ENCODE data around the gene ATXN10. TPM values are rescaled to one million over a fixed set of nuclear protein-coding genes. Genes with fewer than 3 reads are reported as not detected.

Gene ATXN10
- total and polyA plus RNA-seq, 10 of the 15 experiments (the other 5 are each of a cell fraction or from before 2014, with no cell fraction given): 29.2 to 249 (median 146) TPM

DNA sequence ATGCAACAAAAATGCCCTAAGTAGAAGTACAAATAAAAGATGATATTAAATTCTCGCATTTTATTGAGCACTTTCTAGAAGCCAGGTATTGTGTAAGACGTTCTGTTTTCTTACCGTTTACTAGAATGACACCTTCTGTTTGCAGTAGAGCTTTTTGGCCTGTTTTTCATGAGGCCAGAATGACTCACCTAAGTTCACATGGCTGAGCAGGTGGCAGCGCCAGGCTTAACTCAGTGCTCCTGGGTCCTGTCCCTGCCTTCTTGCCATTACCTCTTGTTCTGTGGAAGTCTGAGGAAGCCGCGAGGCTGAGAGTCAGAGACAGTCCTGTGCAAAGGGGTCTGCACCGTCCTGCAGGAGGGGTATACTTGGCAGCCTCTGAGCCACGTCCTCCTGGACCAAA lies 113.8 kb downstream of the ATXN10 start:
- Histone ChIP-seq H3K9ac (ENCODE audit: control insufficient read depth, insufficient read depth, low read length) (peak overlapping the region; percentile 18; the same call in 1 of the 2 replicates), H3K79me2 (ENCODE audit: control insufficient read depth, insufficient read depth, low read length) (no peaks in the 10 kb centered on the region; the same call in 1 of the 2 replicates), H3K4me2 (ENCODE audit: control insufficient read depth, insufficient read depth) (0 out of 2 replicates have a peak overlapping the region, but pooled peaks have one; percentile 2), H3K4me1 (ENCODE audit: control insufficient read depth, insufficient read depth, low read length) (peaks cover 18% of the 10 kb centered on the region), H2AFZ (ENCODE audit: control insufficient read depth, low read depth, low read length) (no peak overlapping the region), H3K27ac (ENCODE audit: control insufficient read depth, insufficient read depth) (peak overlapping the region; percentile 66), H4K20me1 (ENCODE audit: control insufficient read depth, insufficient read depth) (no peaks in the 10 kb centered on the region), H3K9me3 (replicated peaks; ENCODE audit: control insufficient read depth, insufficient read depth, low read length) (no peaks in the 10 kb centered on the region), H3K4me3 (no peak overlapping the region), H3K27me3 (replicated peaks in 1 of 2; ENCODE audit: control insufficient read depth in 2 of 2, insufficient read depth in 2 of 2, low read length in 1 of 2) (no peaks in the 10 kb centered on the region), H3K36me3 (ENCODE audit: control insufficient read depth in 2 of 2, insufficient read depth in 2 of 2, low read length in 1 of 2) (peaks cover 2 to 3% of the 10 kb centered on the region in 2 experiments; a peak in 3 of 4 replicates)
- DNase-seq (ENCODE audit: low read depth, low spot score): no peak
- no TSS peak for BruUV-seq (replicated peaks)
- FAIRE-seq: no peak
- 27% methylated on average over 8 of the region's 8 CpGs for WGBS (ENCODE audit: insufficient coverage, insufficient replicate concordance, low lambda C conversion rate, missing lambda C conversion rate)
- CTCF ChIA-PET: interaction anchor here (0.8 to 1.2 kb wide), 3 partner anchors 24 to 210 kb away, joined by 3 to 5 read pairs (median 4); no protein-coding TSS in a partner anchor
- in situ Hi-C loops (cut with MboI) (no loop called here), intact Hi-C loops (cut with micrococcal nuclease; ENCODE audit: unreplicated experiment) (no loop called here)
- RAD21 ChIA-PET (ENCODE audit: unreplicated experiment): no interaction called here
- no peak for ATAC-seq
- POLR2A ChIA-PET: no interaction called here
- SMC1A ChIA-PET (ENCODE audit: uncharacterized antibody, unreplicated experiment): interaction anchor here (0.7 to 1.7 kb wide), 5 partner anchors 8 to 550 kb away, joined by 3 to 8 read pairs (median 4); no protein-coding TSS in a partner anchor
- no peak for TF ChIP-seq CREM (IDR thresholded peaks at IDR 0.05; ENCODE audit: low read depth)
- no peak for TF ChIP-seq SUPT20H (IDR thresholded peaks at IDR 0.05; ENCODE audit: borderline replicate concordance, control insufficient read depth, low read depth, low read length)
- no peak for TF ChIP-seq RFX5 (IDR thresholded peaks at IDR 0.05; ENCODE audit: low read depth, low read length)
- TF ChIP-seq ASH2L (IDR thresholded peaks at IDR 0.05; ENCODE audit: borderline replicate concordance, low read depth): no peak
- TF ChIP-seq, protein P1, sequence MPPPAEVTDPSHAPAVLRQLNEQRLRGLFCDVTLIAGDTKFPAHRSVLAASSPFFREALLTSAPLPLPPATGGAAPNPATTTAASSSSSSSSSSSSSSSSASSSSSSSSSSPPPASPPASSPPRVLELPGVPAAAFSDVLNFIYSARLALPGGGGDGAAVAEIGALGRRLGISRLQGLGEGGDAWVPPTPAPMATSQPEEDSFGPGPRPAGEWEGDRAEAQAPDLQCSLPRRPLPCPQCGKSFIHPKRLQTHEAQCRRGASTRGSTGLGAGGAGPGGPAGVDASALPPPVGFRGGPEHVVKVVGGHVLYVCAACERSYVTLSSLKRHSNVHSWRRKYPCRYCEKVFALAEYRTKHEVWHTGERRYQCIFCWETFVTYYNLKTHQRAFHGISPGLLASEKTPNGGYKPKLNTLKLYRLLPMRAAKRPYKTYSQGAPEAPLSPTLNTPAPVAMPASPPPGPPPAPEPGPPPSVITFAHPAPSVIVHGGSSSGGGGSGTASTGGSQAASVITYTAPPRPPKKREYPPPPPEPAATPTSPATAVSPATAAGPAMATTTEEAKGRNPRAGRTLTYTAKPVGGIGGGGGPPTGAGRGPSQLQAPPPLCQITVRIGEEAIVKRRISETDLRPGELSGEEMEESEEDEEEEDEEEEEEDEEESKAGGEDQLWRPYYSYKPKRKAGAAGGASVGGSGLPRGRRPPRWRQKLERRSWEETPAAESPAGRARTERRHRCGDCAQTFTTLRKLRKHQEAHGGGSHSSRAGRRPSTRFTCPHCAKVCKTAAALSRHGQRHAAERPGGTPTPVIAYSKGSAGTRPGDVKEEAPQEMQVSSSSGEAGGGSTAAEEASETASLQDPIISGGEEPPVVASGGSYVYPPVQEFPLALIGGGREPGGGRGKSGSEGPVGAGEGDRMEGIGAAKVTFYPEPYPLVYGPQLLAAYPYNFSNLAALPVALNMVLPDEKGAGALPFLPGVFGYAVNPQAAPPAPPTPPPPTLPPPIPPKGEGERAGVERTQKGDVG (CRISPR knock-in tag; IDR thresholded peaks at IDR 0.05): no peak
- TF ChIP-seq RELA (IDR thresholded peaks at IDR 0.05; ENCODE audit: borderline replicate concordance, partially characterized antibody): no peak
- TF ChIP-seq, protein P2, sequence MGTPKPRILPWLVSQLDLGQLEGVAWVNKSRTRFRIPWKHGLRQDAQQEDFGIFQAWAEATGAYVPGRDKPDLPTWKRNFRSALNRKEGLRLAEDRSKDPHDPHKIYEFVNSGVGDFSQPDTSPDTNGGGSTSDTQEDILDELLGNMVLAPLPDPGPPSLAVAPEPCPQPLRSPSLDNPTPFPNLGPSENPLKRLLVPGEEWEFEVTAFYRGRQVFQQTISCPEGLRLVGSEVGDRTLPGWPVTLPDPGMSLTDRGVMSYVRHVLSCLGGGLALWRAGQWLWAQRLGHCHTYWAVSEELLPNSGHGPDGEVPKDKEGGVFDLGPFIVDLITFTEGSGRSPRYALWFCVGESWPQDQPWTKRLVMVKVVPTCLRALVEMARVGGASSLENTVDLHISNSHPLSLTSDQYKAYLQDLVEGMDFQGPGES (IDR thresholded peaks at IDR 0.05): no peak
- no peak for TF ChIP-seq PAX5 (IDR thresholded peaks at IDR 0.05; ENCODE audit: borderline replicate concordance, low read depth, low read length)
- no peak for TF ChIP-seq TCF3 (IDR thresholded peaks at IDR 0.05; ENCODE audit: borderline replicate concordance, insufficient read depth, low read depth, low read length)
- TF ChIP-seq SRF (IDR thresholded peaks at IDR 0.05; ENCODE audit: low read depth in 2 of 2, low read length in 2 of 2): no peak
- TF ChIP-seq, protein P3, sequence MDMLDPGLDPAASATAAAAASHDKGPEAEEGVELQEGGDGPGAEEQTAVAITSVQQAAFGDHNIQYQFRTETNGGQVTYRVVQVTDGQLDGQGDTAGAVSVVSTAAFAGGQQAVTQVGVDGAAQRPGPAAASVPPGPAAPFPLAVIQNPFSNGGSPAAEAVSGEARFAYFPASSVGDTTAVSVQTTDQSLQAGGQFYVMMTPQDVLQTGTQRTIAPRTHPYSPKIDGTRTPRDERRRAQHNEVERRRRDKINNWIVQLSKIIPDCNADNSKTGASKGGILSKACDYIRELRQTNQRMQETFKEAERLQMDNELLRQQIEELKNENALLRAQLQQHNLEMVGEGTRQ (IDR thresholded peaks at IDR 0.05; ENCODE audit: borderline replicate concordance, low read depth, low read length): no peak
- TF ChIP-seq TARDBP (IDR thresholded peaks at IDR 0.05; ENCODE audit: borderline replicate concordance): no peak
- TF ChIP-seq IRF4 (IDR thresholded peaks at IDR 0.05; ENCODE audit: low read depth, low read length): no peak
- TF ChIP-seq STAT1 (conservative IDR thresholded peaks at IDR 0.05): no peak
- TF ChIP-seq, protein P4, sequence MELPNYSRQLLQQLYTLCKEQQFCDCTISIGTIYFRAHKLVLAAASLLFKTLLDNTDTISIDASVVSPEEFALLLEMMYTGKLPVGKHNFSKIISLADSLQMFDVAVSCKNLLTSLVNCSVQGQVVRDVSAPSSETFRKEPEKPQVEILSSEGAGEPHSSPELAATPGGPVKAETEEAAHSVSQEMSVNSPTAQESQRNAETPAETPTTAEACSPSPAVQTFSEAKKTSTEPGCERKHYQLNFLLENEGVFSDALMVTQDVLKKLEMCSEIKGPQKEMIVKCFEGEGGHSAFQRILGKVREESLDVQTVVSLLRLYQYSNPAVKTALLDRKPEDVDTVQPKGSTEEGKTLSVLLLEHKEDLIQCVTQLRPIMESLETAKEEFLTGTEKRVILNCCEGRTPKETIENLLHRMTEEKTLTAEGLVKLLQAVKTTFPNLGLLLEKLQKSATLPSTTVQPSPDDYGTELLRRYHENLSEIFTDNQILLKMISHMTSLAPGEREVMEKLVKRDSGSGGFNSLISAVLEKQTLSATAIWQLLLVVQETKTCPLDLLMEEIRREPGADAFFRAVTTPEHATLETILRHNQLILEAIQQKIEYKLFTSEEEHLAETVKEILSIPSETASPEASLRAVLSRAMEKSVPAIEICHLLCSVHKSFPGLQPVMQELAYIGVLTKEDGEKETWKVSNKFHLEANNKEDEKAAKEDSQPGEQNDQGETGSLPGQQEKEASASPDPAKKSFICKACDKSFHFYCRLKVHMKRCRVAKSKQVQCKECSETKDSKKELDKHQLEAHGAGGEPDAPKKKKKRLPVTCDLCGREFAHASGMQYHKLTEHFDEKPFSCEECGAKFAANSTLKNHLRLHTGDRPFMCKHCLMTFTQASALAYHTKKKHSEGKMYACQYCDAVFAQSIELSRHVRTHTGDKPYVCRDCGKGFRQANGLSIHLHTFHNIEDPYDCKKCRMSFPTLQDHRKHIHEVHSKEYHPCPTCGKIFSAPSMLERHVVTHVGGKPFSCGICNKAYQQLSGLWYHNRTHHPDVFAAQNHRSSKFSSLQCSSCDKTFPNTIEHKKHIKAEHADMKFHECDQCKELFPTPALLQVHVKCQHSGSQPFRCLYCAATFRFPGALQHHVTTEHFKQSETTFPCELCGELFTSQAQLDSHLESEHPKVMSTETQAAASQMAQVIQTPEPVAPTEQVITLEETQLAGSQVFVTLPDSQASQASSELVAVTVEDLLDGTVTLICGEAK (IDR thresholded peaks at IDR 0.05; ENCODE audit: borderline replicate concordance): no peak
- no peak for TF ChIP-seq TAF1 (IDR thresholded peaks at IDR 0.05; ENCODE audit: borderline replicate concordance, low read depth, low read length)

Data from GM12878 (cell line).